Smooth muscle cell (in vitro differentiated cells): ENCODE results near the gene FNDC10. TPM values are rescaled to one million over a fixed set of nuclear protein-coding genes. Genes with fewer than 3 reads are reported as not detected.
A peak's percentile ranks its signal among the peaks of the same experiment; 100 is the strongest.

Source experiments
- DNase-seq: peaks from one replicate; lab custom pipeline; 2025; ENCODE audit not compliant: unreplicated experiment; lab: John Stamatoyannopoulos, UW
- H2AFZ ChIP-seq: fragments of 200-600 bp; sonication (generic); 2 replicates; pipeline ENCODE4 v1.6.0; 2016; ENCODE audit warnings: antibody characterized with exemption, low read depth, mild to moderate bottlenecking
- H3F3A ChIP-seq: fragments of 200-600 bp; sonication (generic); 2 replicates; pipeline ENCODE4 v1.6.0; 2017; ENCODE audit warnings: antibody characterized with exemption, low read depth
- H3K27ac ChIP-seq: fragments of 200-600 bp; sonication (generic); 2 replicates; pipeline ENCODE4 v1.5.1; 2016; ENCODE audit warnings: low read depth, mild to moderate bottlenecking
- H3K27me3 ChIP-seq: fragments of 200-600 bp; sonication (generic); 2 replicates; pipeline ENCODE4 v1.6.1; 2016; ENCODE audit warnings: low read depth, mild to moderate bottlenecking
- H3K36me3 ChIP-seq: fragments of 200-600 bp; sonication (generic); 2 replicates; pipeline ENCODE4 v1.5.1; 2016; ENCODE audit warnings: low read depth
- H3K4me1 ChIP-seq: fragments of 200-600 bp; sonication (generic); 2 replicates; pipeline ENCODE4 v1.5.1; 2016; ENCODE audit warnings: low read depth
- H3K4me2 ChIP-seq: fragments of 200-600 bp; sonication (generic); 2 replicates; pipeline ENCODE4 v1.6.0; 2016; ENCODE audit warnings: mild to moderate bottlenecking
- H3K4me3 ChIP-seq: fragments of 200-600 bp; sonication (generic); 2 replicates; pipeline ENCODE4 v1.5.1; 2016; ENCODE audit warnings: mild to moderate bottlenecking
- H3K79me2 ChIP-seq: fragments of 200-600 bp; sonication (generic); 2 replicates; pipeline ENCODE4 v1.6.0; 2016; ENCODE audit warnings: low read depth, mild to moderate bottlenecking
- H3K9ac ChIP-seq: fragments of 200-600 bp; sonication (generic); 2 replicates; pipeline ENCODE4 v1.6.0; 2016; ENCODE audit warnings: low read depth
- H3K9me3 ChIP-seq: fragments of 200-600 bp; sonication (generic); replicated peaks from 2 replicates; pipeline ENCODE4 v1.5.1; 2016; ENCODE audit warnings: low read depth
- H4K20me1 ChIP-seq: fragments of 200-600 bp; sonication (generic); 2 replicates; pipeline ENCODE4 v1.6.0; 2016; ENCODE audit warnings: low read depth
- CTCF ChIP-seq: fragments of 200-600 bp; sonication (generic); IDR thresholded peaks from 2 replicates; pipeline ENCODE4 v1.5.1; 2017; ENCODE audit warnings: borderline replicate concordance, mild to moderate bottlenecking, antibody characterized with exemption; ENCODE audit not compliant: insufficient read depth, poor library complexity, severe bottlenecking
- WGBS: methylation state at CpG from one replicate; pipeline ENCODE4 v1.1.7; 2016; ENCODE audit warnings: low lambda C conversion rate; 5-methylcytosine and 5-hydroxymethylcytosine counted together
- polyA plus RNA-seq: library from polyadenylated mRNA; unstranded; fragments of >200 nt; fragmentation: Nextera tagmentation; extraction: Ambion mirVana; gene quantifications from 2 replicates; pipeline ENCODE4 v1.2.1, GENCODE V29; 2016
- total RNA-seq: library from RNA; depleted of rRNA; stranded (reverse); fragments of >200 nt; gene quantifications from 2 replicates; pipeline ENCODE4 v1.2.3, GENCODE V29; 2014

Gene FNDC10
- total and polyA plus RNA-seq, 2 experiments from 2014 or later: 9.1 to 22.5 TPM

- H3F3A ChIP-seq: no peaks in the 10 kb centered on the region
- H3K27me3 ChIP-seq: peaks cover 55% of the 10 kb centered on the region
- H3K36me3 ChIP-seq: no peaks in the 10 kb centered on the region
- no peak overlapping the region for H3K4me2 ChIP-seq
- H3K4me3 ChIP-seq: no peak overlapping the region
- 95% methylated on average over 9 of the region's 13 CpGs for WGBS
- no peaks in the 10 kb centered on the region for H3K9me3 ChIP-seq
- H4K20me1 ChIP-seq: no peaks in the 10 kb centered on the region
- H2AFZ ChIP-seq: no peak overlapping the region
- H3K9ac ChIP-seq: no peak overlapping the region
- no peaks in the 10 kb centered on the region for H3K79me2 ChIP-seq
- no peaks in the 10 kb centered on the region for H3K4me1 ChIP-seq
- no peak for TF ChIP-seq CTCF
- H3K27ac ChIP-seq: no peak overlapping the region
- no peak for DNase-seq
These were observed 1.3 kb downstream of the FNDC10 start for GRCh38 chr1:1598720-1599029.

- Histone ChIP-seq H3K9me3 (no peaks in the 10 kb centered on the region), H3K27ac (no peak overlapping the region), H3K79me2 (no peaks in the 10 kb centered on the region), H3K4me1 (no peaks in the 10 kb centered on the region), H3K9ac (no peak overlapping the region), H4K20me1 (no peaks in the 10 kb centered on the region), H3K4me3 (no peak overlapping the region), H2AFZ (no peak overlapping the region), H3K4me2 (no peak overlapping the region), H3F3A (no peaks in the 10 kb centered on the region), H3K36me3 (no peaks in the 10 kb centered on the region), H3K27me3 (peaks cover 53% of the 10 kb centered on the region)
- no peak for DNase-seq
- 93% methylated on average over 28 of the region's 28 CpGs for WGBS
- TF ChIP-seq CTCF: no peak
These were observed 1.8 kb downstream of the FNDC10 start for GRCh38 chr1:1598051-1598719.

GRCh38 chr1:1597275-1597930 is 2.5 kb downstream of the FNDC10 start:
- Histone ChIP-seq H3K27ac (no peak overlapping the region), H3K4me2 (no peak overlapping the region), H4K20me1 (no peaks in the 10 kb centered on the region), H3K9ac (no peak overlapping the region), H3K36me3 (no peaks in the 10 kb centered on the region), H3K4me3 (no peak overlapping the region), H3F3A (no peaks in the 10 kb centered on the region), H3K79me2 (no peaks in the 10 kb centered on the region), H3K27me3 (peaks cover 53% of the 10 kb centered on the region), H3K4me1 (no peaks in the 10 kb centered on the region), H2AFZ (no peak overlapping the region), H3K9me3 (no peaks in the 10 kb centered on the region)
- no peak for DNase-seq
- TF ChIP-seq CTCF: peak; percentile 20
- 35% methylated on average over 14 of the region's 16 CpGs for WGBS
